NCI-H146 (cell line): Measurements from ENCODE around the gene SCRT2.
"Not testable (repeated sequence)": the region's sequence is repeated elsewhere in the genome, so short reads cannot be mapped to it uniquely, and the experiment has no call there.

Source experiments
- DNase-seq: peaks from one replicate; lab custom pipeline; 2025; lab: John Stamatoyannopoulos, UW

Gene SCRT2

GRCh38 chr20:701401-702129 lies 26.0 kb upstream of the SCRT2 start:
- DNase-seq = no peak

- no peak for DNase-seq
Measured at GRCh38 chr20:699811-700338, 24.3 kb upstream of the SCRT2 start.

GRCh38 chr20:699342-699741 lies 23.7 kb upstream of the SCRT2 start:
- no peak for DNase-seq

GRCh38 chr20:698276-698675 lies 22.7 kb upstream of the SCRT2 start:
- no peak for DNase-seq

- no peak for DNase-seq
Measured at GRCh38 chr20:697826-698225, 22.2 kb upstream of the SCRT2 start.

GRCh38 chr20:695165-695866 lies 19.7 kb upstream of the SCRT2 start:
- DNase-seq = no peak

- no peak for DNase-seq
Measured at GRCh38 chr20:694496-694895, 18.9 kb upstream of the SCRT2 start.

GRCh38 chr20:693786-694185 lies 18.2 kb upstream of the SCRT2 start:
- not testable (repeated sequence) for DNase-seq

- DNase-seq = no peak
Measured at GRCh38 chr20:692044-692443, 16.4 kb upstream of the SCRT2 start.

- DNase-seq = no peak
Measured at GRCh38 chr20:689947-690346, 14.3 kb upstream of the SCRT2 start.

- no peak for DNase-seq
Measured at GRCh38 chr20:689348-689747, 13.7 kb upstream of the SCRT2 start.

- no peak for DNase-seq
Measured at GRCh38 chr20:688809-689212, 13.2 kb upstream of the SCRT2 start.

GRCh38 chr20:687468-688203 lies 12.0 kb upstream of the SCRT2 start:
- DNase-seq = no peak

- DNase-seq = no peak
Measured at GRCh38 chr20:684676-685319, 9.2 kb upstream of the SCRT2 start.

GRCh38 chr20:682123-682522 lies 6.5 kb upstream of the SCRT2 start:
- no peak for DNase-seq

- no peak for DNase-seq
Measured at GRCh38 chr20:680638-681187, 5.1 kb upstream of the SCRT2 start.

- no peak for DNase-seq
Measured at GRCh38 chr20:677957-678356, 2.4 kb upstream of the SCRT2 start.

- no peak for DNase-seq
Measured at GRCh38 chr20:676967-677366, 1.4 kb upstream of the SCRT2 start.

GRCh38 chr20:676315-676937 lies 824 bp upstream of the SCRT2 start:
- DNase-seq = no peak

GRCh38 chr20:675033-675452 lies 559 bp downstream of the SCRT2 start:
- DNase-seq = no peak

- DNase-seq = no peak
Measured at GRCh38 chr20:673603-674001, 2.0 kb downstream of the SCRT2 start.
